H1 (cell line): ENCODE measurements around the gene SNRPD3. TPM values are rescaled to one million over a fixed set of nuclear protein-coding genes. Genes with fewer than 3 reads are reported as not detected.

ENCODE experiments used
- CTCF ChIA-PET: fragments of 300-600 bp; sonication (Branson Sonifier 250); formaldehyde crosslinking; loops from one replicate; lab custom pipeline; 2021; ENCODE audit not compliant: partially characterized antibody; lab: Charles Lee
- POLR2A ChIA-PET: fragments of 300-600 bp; sonication (Branson Sonifier 250); formaldehyde crosslinking; loops from one replicate; lab custom pipeline; 2021; ENCODE audit warnings: inconsistent platforms; ENCODE audit not compliant: partially characterized antibody; lab: Charles Lee
- DNase-seq, 2 experiments: peaks; one replicate each; pipeline versions ENCODE4 v3.0.0 to v3.0.0-alpha.2; 2010 to 2022; ENCODE audit warnings: low spot score in 2 of 2, low read depth in 1 of 2, mixed read lengths in 1 of 2
- FAIRE-seq: peaks from 2 replicates; lab custom pipeline; 2011; peaks lifted over from hg19 to GRCh38; lab: Jason Lieb, UNC
- H2AFZ ChIP-seq: 2 replicates; pipeline ENCODE4 v1.8.1; 2012; ENCODE audit warnings: low read length, inconsistent platforms
- H2AK5ac ChIP-seq: 2 replicates; pipeline ENCODE4 v1.6.1; 2013; ENCODE audit warnings: low read depth, low read length
- H2BK120ac ChIP-seq: replicated peaks from 2 replicates; pipeline ENCODE3; 2013; ENCODE audit warnings: low read depth, low read length, inconsistent platforms
- H2BK12ac ChIP-seq: 2 replicates; pipeline ENCODE4 v1.6.1; 2013; ENCODE audit warnings: low read depth, low read length
- H2BK15ac ChIP-seq: 2 replicates; pipeline ENCODE4 v1.6.1; 2013; ENCODE audit warnings: low read length
- H2BK20ac ChIP-seq: 2 replicates; pipeline ENCODE4 v1.6.1; 2013; ENCODE audit warnings: low read length
- H2BK5ac ChIP-seq: 2 replicates; pipeline ENCODE4 v1.6.1; 2013; ENCODE audit warnings: low read depth, low read length
- H3K14ac ChIP-seq: 2 replicates; pipeline ENCODE4 v1.6.1; 2013; ENCODE audit warnings: inconsistent platforms; ENCODE audit not compliant: insufficient read length
- H3K18ac ChIP-seq: 2 replicates; pipeline ENCODE4 v1.6.1; 2013; ENCODE audit warnings: low read length; ENCODE audit errors: extremely low read depth
- H3K23ac ChIP-seq: 2 replicates; pipeline ENCODE4 v1.6.1; 2013; ENCODE audit warnings: inconsistent platforms; ENCODE audit not compliant: insufficient read length
- H3K23me2 ChIP-seq: 2 replicates; pipeline ENCODE4 v1.6.1; 2013; ENCODE audit warnings: low read depth, low read length
- H3K27ac ChIP-seq: 2 replicates; pipeline ENCODE4 v1.6.1; 2011; ENCODE audit warnings: low read depth, low read length, inconsistent platforms
- H3K27me3 ChIP-seq, 4 experiments: replicated peaks in 1 of 4; 1 replicate in 1 of 4; 2 replicates in 3 of 4; pipeline versions ENCODE4 v1.6.1 to v1.8.1; 2011 to 2013; ENCODE audit warnings: low read length in 3 of 4, mild to moderate bottlenecking in 3 of 4, inconsistent platforms in 2 of 4, mixed read lengths in 2 of 4, moderate library complexity in 1 of 4; ENCODE audit not compliant: control insufficient read depth in 3 of 4, insufficient read depth in 3 of 4; ENCODE audit errors: extremely low read depth in 1 of 4
- H3K36me3 ChIP-seq, 4 experiments: 2 replicates each; pipeline versions ENCODE4 v1.6.1 to v1.8.1; 2011 to 2013; ENCODE audit warnings: mild to moderate bottlenecking in 4 of 4, low read length in 3 of 4, moderate library complexity in 2 of 4, control low read depth in 1 of 4, inconsistent platforms in 1 of 4; ENCODE audit not compliant: insufficient read depth in 4 of 4, control insufficient read depth in 2 of 4
- H3K4ac ChIP-seq: replicated peaks from 2 replicates; pipeline ENCODE3; 2013; ENCODE audit warnings: low read length, low read depth, mixed read lengths, inconsistent platforms; ENCODE audit not compliant: insufficient read length
- H3K4me1 ChIP-seq, 4 experiments: replicated peaks in 1 of 4; 1 replicate in 1 of 4; 2 replicates in 3 of 4; pipeline versions ENCODE4 v1.6.1 to v1.8.1; 2011 to 2013; ENCODE audit warnings: low read length in 3 of 4, inconsistent platforms in 2 of 4, mixed read lengths in 1 of 4; ENCODE audit not compliant: insufficient read depth in 4 of 4, control insufficient read depth in 3 of 4
- H3K4me2 ChIP-seq, 2 experiments: 2 replicates each; pipeline versions ENCODE4 v1.6.1 to v1.8.1; 2011 to 2013; ENCODE audit warnings: low read depth in 2 of 2, low read length in 2 of 2, control low read depth in 1 of 2, inconsistent platforms in 1 of 2, mild to moderate bottlenecking in 1 of 2; ENCODE audit not compliant: insufficient read depth in 1 of 2
- H3K4me3 ChIP-seq, 4 experiments: fragments of 200-600, 300-600 bp in 1 of 4; sonication (generic), shearing (Covaris generic), sonication (Bioruptor Twin) in 1 of 4; 2 replicates each; pipeline versions ENCODE4 v1.5.1 to v1.8.1; 2011 to 2016; ENCODE audit warnings: low read length in 4 of 4, low read depth in 3 of 4, control low read depth in 2 of 4, inconsistent platforms in 2 of 4, mild to moderate bottlenecking in 2 of 4, mixed read lengths in 1 of 4, moderate library complexity in 1 of 4; ENCODE audit not compliant: insufficient read depth in 2 of 4; ENCODE audit errors: extremely low read depth in 1 of 4
- H3K56ac ChIP-seq: replicated peaks from 2 replicates; pipeline ENCODE3; 2013; ENCODE audit warnings: low read depth, mild to moderate bottlenecking, mixed read lengths, low read length, inconsistent platforms; ENCODE audit not compliant: insufficient read length
- H3K79me1 ChIP-seq: 2 replicates; pipeline ENCODE4 v1.6.1; 2013; ENCODE audit warnings: low read depth, low read length, control low read depth
- H3K79me2 ChIP-seq, 2 experiments: 2 replicates each; pipeline versions ENCODE4 v1.6.1 to v1.8.1; 2012 to 2013; ENCODE audit warnings: low read length in 2 of 2, mild to moderate bottlenecking in 2 of 2, inconsistent platforms in 1 of 2; ENCODE audit not compliant: insufficient read depth in 2 of 2, control insufficient read depth in 1 of 2
- H3K9ac ChIP-seq, 4 experiments: replicated peaks in 1 of 4; 1 replicate in 1 of 4; 2 replicates in 3 of 4; pipeline versions ENCODE4 v1.6.1 to v1.8.1; 2011 to 2013; ENCODE audit warnings: low read depth in 3 of 4, low read length in 3 of 4, control low read depth in 2 of 4, mild to moderate bottlenecking in 2 of 4, moderate library complexity in 2 of 4, inconsistent platforms in 1 of 4; ENCODE audit errors: extremely low read depth in 1 of 4
- H3K9me3 ChIP-seq, 2 experiments: 2 replicates each; pipeline versions ENCODE4 v1.6.1 to v1.8.1; 2012 to 2013; ENCODE audit warnings: mild to moderate bottlenecking in 2 of 2, moderate library complexity in 2 of 2, control low read depth in 1 of 2, inconsistent platforms in 1 of 2, low read depth in 1 of 2, low read length in 1 of 2, mixed read lengths in 1 of 2; ENCODE audit not compliant: insufficient read depth in 2 of 2
- H4K20me1 ChIP-seq, 2 experiments: replicated peaks in 1 of 2; 2 replicates each; pipeline versions ENCODE3 to v1.8.1; 2011 to 2013; ENCODE audit warnings: inconsistent platforms in 2 of 2, low read length in 2 of 2, mild to moderate bottlenecking in 1 of 2; ENCODE audit not compliant: insufficient read depth in 2 of 2, control insufficient read depth in 1 of 2
- H4K5ac ChIP-seq: 2 replicates; pipeline ENCODE4 v1.6.1; 2013; ENCODE audit warnings: low read length, low read depth, mixed read lengths, inconsistent platforms; ENCODE audit not compliant: insufficient read length
- H4K8ac ChIP-seq: 2 replicates; pipeline ENCODE4 v1.8.0; 2013; ENCODE audit warnings: mild to moderate bottlenecking, moderate library complexity, low read length, inconsistent platforms; ENCODE audit not compliant: insufficient read depth; ENCODE audit errors: extremely low read depth
- H4K91ac ChIP-seq: replicated peaks from 2 replicates; pipeline ENCODE3; 2013; ENCODE audit warnings: low read length, mixed read lengths, inconsistent platforms; ENCODE audit not compliant: insufficient read length
- MAX ChIP-seq: IDR thresholded peaks from 2 replicates; pipeline ENCODE4 v1.6.1; 2012; ENCODE audit warnings: inconsistent platforms
- NANOG ChIP-seq: IDR thresholded peaks from 2 replicates; pipeline ENCODE4 v1.6.1; 2011; ENCODE audit warnings: low read length, low read depth, mild to moderate bottlenecking, inconsistent platforms; ENCODE audit not compliant: insufficient read depth, poor library complexity, severe bottlenecking
- PHF8 ChIP-seq: fragments of 200-600 bp; sonication (generic); conservative IDR thresholded peaks from 2 replicates; pipeline ENCODE4 v1.7.1; 2012; ENCODE audit warnings: low read depth, mild to moderate bottlenecking, inconsistent platforms, low read length, moderate library complexity
- POLR2A ChIP-seq, 2 experiments: IDR thresholded peaks; 1 replicate in 1 of 2; 2 replicates in 1 of 2; pipeline ENCODE4 v1.6.1; 2011; ENCODE audit warnings: low read depth in 2 of 2, low read length in 2 of 2, mild to moderate bottlenecking in 2 of 2; ENCODE audit errors: control extremely low read depth in 1 of 2
- POU5F1 ChIP-seq: IDR thresholded peaks from 2 replicates; pipeline ENCODE4 v1.6.1; 2011; ENCODE audit warnings: low read depth, mild to moderate bottlenecking, low read length, moderate library complexity
- RFX5 ChIP-seq: IDR thresholded peaks from 2 replicates; pipeline ENCODE4 v1.6.1; 2011; ENCODE audit warnings: low read depth, low read length, improper control_type of control experiment, borderline replicate concordance
- SAP30 ChIP-seq: fragments of 300-600 bp; sonication (generic); IDR thresholded peaks from 2 replicates; pipeline ENCODE4 v1.7.1; 2012; ENCODE audit warnings: low read length, moderate library complexity, mild to moderate bottlenecking, inconsistent platforms; ENCODE audit not compliant: insufficient read depth, insufficient replicate concordance
- SIN3A ChIP-seq, 2 experiments: IDR thresholded peaks in 1 of 2; conservative IDR thresholded peaks in 1 of 2; 2 replicates each; pipeline ENCODE4 v1.6.1; 2011 to 2012; ENCODE audit warnings: low read length in 2 of 2, improper control_type of control experiment in 1 of 2, low read depth in 1 of 2, mild to moderate bottlenecking in 1 of 2
- SP1 ChIP-seq: IDR thresholded peaks from 2 replicates; pipeline ENCODE4 v1.6.1; 2011; ENCODE audit warnings: low read depth, low read length
- TBP ChIP-seq: IDR thresholded peaks from 2 replicates; pipeline ENCODE4 v1.6.1; 2011; ENCODE audit warnings: low read depth, low read length, improper control_type of control experiment
- TEAD4 ChIP-seq: IDR thresholded peaks from 2 replicates; pipeline ENCODE4 v1.6.1; 2012; ENCODE audit warnings: low read depth, low read length, inconsistent platforms, mixed read lengths
- WGBS, 2 experiments: shearing (Covaris generic) in 1 of 2; methylation state at CpG; one replicate each; pipeline versions ENCODE4 v1.1.6 to v1.1.7; 2013 to 2015; ENCODE audit warnings: low lambda C conversion rate in 2 of 2, mixed read lengths in 2 of 2, inconsistent platforms in 1 of 2, low coverage in 1 of 2, missing lambda C conversion rate in 1 of 2; ENCODE audit not compliant: insufficient replicate concordance in 2 of 2, insufficient coverage in 1 of 2, insufficient read length in 1 of 2; ENCODE audit errors: extremely low coverage in 1 of 2, missing lambda C conversion rate in 1 of 2; 5-methylcytosine and 5-hydroxymethylcytosine counted together
- polyA plus RNA-seq, 7 experiments: library from polyadenylated mRNA; depleted of rRNA in 3 of 7; stranded (reverse) in 5 of 7; unstranded in 2 of 7; fragments of >200 nt in 5 of 7; fragments of 200-250 nt in 2 of 7; gene quantifications; 1 replicate in 5 of 7; 2 replicates in 1 of 7; 4 replicates in 1 of 7; pipeline versions ENCODE4 v1.2.1 to v1.2.3, GENCODE V29; 2011 to 2013; ENCODE audit warnings: missing spikeins in 2 of 7, mixed read lengths in 2 of 7
- total RNA-seq: library from RNA; stranded (reverse); fragmentation: NEBNext Ultra II Directional; extraction: Animal tissue kit (Norgen Biotek cat#: 25700); gene quantifications from 2 replicates; pipeline ENCODE4 v1.2.1, GENCODE V29; 2021

SNRPD3 gene
- total and polyA plus RNA-seq, 2 of the 8 experiments (the other 6 are each of a cell fraction or from before 2014, with no cell fraction given), result 200 to 455 TPM

- Histone ChIP-seq H2AK5ac (no peak overlapping the region), H2BK20ac (no peak overlapping the region), H3K4me3 (no peak overlapping the region), H4K91ac (no peak overlapping the region), H2BK5ac (peak overlapping the region; percentile 16; the same call in 1 of the 2 replicates), H3K79me1 (no peaks in the 10 kb centered on the region), H2BK15ac (no peak overlapping the region), H3K36me3 (peaks cover 0 to 5% (median under 1%) of the 10 kb centered on the region in 4 experiments; a peak in 3 of 8 replicates), H3K18ac (no peak overlapping the region), H4K8ac (peak overlapping the region; percentile 57; the same call in 1 of the 2 replicates), H3K4me2 (no peak overlapping the region), H2BK12ac (no peak overlapping the region), H3K79me2 (no peaks in the 10 kb centered on the region), H3K4me1 (no peaks in the 10 kb centered on the region), H3K14ac (no peak overlapping the region), H3K23ac (no peak overlapping the region), H3K9ac (no peak overlapping the region), H4K20me1 (peaks cover 0 to 2% of the 10 kb centered on the region in 2 experiments), H3K9me3 (no peaks in the 10 kb centered on the region), H3K23me2 (no peaks in the 10 kb centered on the region), H3K56ac (no peak overlapping the region), H4K5ac (no peak overlapping the region), H3K27me3 (no peaks in the 10 kb centered on the region), H2AFZ (no peak overlapping the region), H3K4ac (no peak overlapping the region), H3K27ac (no peak overlapping the region), H2BK120ac (no peak overlapping the region)
- no peak for FAIRE-seq
- ChIA-PET POLR2A (interaction anchor here (0.5 to 4.4 kb wide), 12 partner anchors 8 to 33 kb away, joined by 3 to 38 read pairs (median 5); partner anchors contain the start of genes GUCD1, LRRC75B and SNRPD3), CTCF (interaction anchor here (0.7 to 1.0 kb wide), 3 partner anchors 23 to 82 kb away, joined by 3 read pairs; partner anchors contain the start of genes GUCD1 and SNRPD3)
- WGBS, 2 experiments, result 92% methylated on average over 5 of the region's 5 CpGs; no CpG with 5 or more reads in 1 of the 2 experiments
- DNase-seq, result no peak
- no peak for TF ChIP-seq TEAD4
- TF ChIP-seq TBP, result no peak
- no peak for TF ChIP-seq NANOG
- no peak for TF ChIP-seq MAX
- TF ChIP-seq PHF8, result no peak
- no peak for TF ChIP-seq SIN3A (conservative IDR thresholded peaks at IDR 0.05 in 1 of 2, IDR thresholded peaks at IDR 0.05 in 1 of 2; ENCODE audit: low read depth in 1 of 2, low read length in 2 of 2)
- no peak for TF ChIP-seq RFX5
- no peak for TF ChIP-seq POU5F1
- no peak for TF ChIP-seq POLR2A (IDR thresholded peaks at IDR 0.05; ENCODE audit: control extremely low read depth in 1 of 2, low read depth in 2 of 2, low read length in 2 of 2)
- TF ChIP-seq SP1, result no peak
- no peak for TF ChIP-seq SAP30
These were observed 28.5 kb downstream of the SNRPD3 start for GRCh38 chr22:24584166-24584790.
